Measurements from ENCODE around the gene ATP9A. TPM values are rescaled to one million over a fixed set of nuclear protein-coding genes. Genes with fewer than 3 reads are reported as not detected.

The ATP9A gene
- total RNA-seq, 1 donor from 2014 or later = 260 TPM

DNA sequence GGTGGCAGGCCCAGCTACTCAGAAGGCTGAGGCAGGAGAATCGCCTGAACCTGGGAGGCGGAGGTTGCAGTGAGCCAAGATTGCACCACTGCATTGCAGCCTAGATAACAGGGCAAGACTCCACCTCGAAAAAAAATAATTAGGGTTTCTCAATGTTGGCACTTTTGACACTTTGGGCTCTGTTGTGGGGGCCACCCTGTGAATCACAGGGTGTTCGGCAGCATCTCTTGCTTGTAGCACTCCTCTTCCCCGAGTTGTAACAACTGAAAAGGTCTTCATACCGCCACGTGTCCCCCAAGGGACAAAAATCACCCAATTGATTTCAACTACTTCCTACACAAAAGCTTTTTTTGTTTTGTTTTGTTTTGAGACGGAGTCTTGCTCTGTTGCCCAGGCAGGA is 172.4 kb downstream of the ATP9A start:
- no peak for DNase-seq

DNA sequence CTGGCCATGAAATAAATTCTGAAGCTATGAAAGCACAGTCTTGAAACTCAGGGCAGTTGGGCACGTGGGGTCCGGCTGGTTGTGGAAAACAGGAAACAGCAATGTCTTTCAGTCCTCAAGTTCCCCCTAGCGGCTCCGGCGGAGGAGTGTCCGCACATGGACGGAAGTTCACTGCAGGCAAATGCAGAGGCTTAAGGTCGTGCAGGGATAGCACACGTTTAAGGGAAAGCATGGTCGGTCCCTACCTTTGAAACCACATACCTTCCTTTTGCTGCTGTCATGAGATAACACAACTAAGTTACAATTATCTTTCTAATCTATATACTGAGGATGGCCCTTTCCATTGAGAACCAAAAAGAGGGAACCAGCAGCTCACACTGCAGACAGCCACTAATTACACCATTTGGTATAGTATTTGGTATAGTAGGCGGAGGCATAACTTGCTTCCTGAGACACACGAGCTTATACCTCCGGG is 173.1 kb downstream of the ATP9A start:
- peak; percentile 86 for DNase-seq

DNA sequence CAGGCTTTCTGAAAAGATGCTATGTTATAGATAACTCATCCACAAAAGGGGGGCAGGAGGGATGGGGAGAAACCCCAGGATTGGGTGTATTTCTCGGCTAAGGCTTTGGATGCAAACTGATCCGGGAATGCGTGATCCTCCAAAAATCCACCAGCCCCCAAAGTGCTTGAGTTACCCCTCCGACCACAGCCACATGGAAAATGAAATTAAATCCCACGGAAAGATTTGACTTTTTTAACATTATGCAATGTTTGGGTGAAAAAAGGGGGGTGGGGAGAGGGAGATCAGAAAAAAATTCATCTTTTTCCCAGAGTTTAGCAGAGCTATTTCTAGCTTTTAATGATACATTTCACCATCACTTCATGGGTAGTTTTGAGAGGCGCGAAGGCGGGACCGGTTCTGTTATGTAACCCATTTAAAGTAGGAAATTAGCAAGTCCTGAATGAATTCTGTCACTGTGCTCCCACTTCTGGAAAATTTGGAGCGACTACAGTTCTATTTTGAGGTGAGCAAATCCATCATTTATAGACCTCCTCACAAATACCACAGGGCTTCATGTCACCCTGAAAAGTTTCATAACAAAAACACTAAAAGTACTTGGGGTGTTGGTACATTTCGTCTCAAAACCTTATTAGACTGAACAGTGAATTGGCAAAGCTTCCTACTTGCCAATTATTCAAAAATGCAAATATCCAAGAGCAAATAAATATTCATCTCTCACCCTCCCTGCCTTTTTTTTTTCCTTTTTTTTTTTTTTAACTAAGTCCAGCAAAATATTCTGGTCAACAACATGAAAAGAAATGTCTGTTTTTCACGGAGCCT is 173.7 kb downstream of the ATP9A start:
- peak; percentile 16 for DNase-seq

DNA sequence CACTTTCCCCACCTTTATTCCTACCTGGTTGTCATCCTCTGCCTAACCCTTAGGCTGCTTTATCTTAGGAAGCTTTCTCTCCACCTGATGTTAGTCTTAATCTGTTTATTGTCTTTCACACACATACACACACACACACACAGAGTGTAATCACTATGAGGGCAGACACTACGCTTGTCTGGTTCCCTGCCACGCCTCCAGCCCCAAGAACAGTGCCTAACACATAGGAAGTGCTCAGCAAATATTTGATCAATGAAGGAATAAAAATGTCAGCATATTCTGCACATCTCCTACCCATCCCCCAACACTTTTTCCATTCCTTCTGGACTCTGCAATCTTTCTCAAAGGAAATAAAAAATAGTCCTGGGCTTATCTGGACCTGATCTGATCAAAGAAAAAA is 174.6 kb downstream of the ATP9A start:
- DNase-seq = no peak

DNA sequence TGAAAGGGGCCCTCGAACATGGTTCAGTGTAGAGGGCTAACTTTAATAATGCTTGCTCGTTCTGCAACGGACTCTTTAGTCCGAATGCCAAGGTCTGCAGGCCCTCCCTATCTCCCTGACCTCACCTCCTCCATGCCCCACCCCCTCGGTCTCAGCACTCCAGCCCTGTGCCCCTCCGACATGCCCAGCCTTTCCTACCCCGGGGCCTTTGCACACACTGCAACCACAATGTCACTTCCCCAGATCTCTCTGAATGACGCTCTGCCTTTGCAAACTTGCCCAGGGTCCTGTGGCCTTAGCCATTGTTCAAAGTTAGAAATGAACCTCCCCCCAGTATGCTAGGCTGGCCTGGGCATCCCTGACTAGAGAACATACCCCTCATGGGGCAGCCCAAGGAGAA is 175.6 kb downstream of the ATP9A start:
- no peak for DNase-seq

DNA sequence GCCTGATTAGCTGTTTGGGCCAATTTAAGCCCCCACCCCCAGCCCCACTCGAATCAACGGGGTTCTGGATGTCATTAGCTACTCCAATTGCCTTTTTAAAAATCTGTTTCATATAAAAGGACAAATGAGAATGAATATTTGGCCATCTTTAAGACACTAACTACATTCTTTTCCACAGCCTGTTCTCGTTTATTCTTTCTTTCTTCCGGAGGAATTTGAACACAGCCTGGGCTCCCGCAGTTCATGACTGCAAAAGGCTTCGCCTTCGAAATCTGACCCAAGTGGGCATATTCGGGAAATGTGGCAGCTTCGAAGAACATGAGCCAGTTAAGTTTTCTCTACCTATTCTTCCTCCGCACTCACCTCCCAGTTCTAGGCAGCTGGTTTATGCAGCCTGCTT is 176.3 kb downstream of the ATP9A start:
- no peak for DNase-seq

DNA sequence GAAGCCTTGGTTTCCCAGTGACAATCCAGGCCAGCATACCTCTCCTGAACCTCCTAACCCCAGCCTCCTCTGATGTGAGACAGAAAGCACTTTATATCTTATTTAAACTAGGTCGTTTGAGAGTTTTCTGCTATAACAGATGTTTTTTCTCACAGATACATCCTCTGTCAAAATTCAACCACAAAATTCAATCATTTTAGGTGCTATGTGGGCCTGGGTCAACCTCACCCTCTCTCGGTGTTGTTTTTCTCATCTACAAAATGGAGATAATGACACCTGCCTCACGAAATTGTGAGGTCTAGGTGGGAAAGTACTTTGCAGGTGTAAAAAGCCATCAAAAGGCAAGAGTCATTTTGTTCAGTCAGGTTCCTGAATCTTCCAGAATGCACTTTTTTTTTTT is 179.4 kb downstream of the ATP9A start:
- DNase-seq = no peak

DNA sequence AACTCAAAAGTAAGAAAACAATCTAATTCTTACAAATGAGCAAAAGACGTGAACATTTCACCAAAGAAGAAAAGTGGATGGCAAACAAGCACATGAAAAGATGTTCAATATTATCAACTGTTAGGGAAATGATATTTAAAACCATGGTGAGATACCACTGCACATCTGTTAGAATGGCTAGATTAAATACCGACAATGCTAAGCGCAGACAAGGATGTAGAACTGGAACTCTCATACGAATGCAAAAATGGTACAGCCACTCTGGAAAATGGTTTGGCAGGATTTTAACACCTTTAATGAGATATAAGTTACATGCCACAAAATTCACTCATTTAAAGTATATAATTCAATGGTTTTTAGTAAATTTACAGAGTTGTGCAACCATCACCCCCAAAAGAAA is 181.0 kb downstream of the ATP9A start:
- DNase-seq = no peak

DNA sequence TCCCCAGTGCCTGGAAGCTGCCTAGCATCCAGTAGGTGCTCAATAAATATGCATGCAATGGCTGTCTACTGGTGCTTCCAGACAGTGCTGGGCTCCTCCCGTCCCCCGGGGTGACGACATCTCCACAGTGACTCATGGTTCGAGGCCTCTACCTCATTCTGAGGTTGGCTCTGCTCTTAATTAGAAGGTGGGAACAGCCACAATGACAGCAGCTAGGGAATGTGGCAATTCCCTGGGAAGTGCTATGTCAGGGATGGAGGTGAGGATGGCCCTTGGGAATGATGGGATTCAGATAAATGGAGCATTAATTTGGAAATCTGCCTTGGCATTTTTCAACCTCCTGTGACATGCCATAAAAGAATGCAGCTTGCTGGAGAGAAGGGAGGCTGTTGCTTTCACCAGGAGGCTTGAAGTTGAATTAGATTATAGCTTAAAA is 182.2 kb downstream of the ATP9A start:
- DNase-seq = no peak

DNA sequence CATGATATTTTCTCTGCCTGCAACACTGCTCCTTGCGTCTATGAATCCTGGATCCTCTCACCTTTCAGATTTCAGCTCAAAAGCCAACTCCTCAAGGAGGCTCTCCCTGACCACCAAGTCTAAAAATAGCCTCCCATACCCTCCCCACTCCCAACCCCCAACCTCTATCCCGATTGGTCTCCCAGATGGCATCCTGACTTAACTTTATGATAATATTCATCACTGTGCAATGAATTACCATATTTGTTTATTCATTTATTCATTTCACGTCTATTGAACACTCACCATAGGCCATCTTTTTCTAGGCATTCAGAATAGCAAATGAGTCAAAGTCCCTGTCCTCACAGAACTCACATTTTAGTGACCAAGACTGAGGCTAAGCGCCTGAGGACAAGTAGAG is 183.0 kb downstream of the ATP9A start:
- DNase-seq = no peak

DNA sequence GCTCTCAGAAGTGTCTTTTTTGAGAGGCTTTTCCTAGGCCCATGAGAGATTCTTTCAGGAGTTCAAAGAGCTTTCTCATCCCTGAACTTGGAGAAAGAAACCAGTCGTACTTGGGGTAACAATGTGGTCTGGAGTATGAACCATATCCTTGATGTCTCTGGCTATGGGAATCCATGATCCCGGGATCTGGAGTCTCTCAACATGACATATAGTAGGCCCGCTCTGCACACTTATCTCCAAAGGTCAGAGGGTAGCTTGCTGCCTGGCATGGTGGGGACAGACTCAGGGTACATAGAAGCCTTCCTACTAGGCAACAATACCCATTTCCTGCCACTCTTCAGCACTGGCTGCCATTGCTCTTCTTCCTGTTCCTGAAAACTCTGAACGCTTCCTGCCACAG is 183.5 kb downstream of the ATP9A start:
- no peak for DNase-seq

DNA sequence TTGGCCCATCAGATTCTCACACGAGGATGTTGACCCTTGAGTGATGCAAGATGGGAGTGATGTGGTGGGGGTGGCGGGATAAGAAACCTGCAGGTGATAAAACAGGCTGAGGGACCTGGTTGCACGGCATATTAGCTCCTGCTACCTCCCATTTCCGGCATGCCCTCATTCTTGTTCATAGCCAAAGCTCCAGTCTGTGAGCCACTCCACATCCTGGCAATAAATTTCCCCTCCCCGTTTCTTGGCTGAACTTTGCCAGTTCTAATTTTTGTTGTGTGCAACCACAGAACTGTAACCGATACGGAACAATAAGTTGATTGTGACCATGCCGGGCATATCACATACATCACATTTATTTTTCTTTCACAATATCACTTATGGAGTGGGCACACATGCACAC is 184.1 kb downstream of the ATP9A start:
- DNase-seq = no peak

DNA sequence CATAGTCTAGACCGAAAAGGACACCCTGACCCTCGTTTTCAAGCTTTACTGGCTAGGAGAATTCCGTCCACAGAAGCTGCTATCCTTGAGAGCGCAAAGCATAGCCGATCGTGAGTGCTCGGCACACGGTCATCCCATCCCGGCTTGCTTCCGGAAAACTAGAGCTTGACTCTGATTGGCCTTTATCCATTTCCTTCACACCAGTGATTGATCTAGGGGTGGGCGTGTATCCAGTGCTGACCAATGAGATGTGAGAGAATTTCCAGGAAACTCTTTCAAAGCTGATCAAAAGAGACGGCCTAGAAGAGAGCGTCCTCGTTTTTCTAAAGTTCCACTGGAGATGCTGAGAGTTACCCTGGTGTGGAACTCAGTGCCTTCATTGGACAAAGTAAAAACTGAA is 184.7 kb downstream of the ATP9A start:
- DNase-seq = no peak

DNA sequence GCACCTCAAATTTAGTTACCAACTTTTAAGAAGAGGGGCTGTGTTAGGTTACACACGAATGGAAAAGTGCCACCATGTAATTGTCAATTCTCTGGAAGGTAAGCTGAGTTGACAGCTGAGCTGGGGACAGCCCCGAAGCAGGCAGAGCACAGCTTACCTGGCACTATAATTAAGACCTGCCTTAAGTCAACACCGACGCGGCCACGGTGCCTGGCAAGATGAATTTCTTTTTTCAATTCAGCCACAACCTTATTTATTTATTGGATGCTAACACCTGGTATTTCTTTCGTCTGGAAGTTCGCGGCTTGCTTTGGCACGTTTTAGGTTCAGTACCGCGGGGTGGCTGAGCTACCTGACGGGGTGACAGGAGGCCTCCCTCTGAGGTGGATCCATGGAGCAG is 185.1 kb downstream of the ATP9A start:
- no peak for DNase-seq

DNA sequence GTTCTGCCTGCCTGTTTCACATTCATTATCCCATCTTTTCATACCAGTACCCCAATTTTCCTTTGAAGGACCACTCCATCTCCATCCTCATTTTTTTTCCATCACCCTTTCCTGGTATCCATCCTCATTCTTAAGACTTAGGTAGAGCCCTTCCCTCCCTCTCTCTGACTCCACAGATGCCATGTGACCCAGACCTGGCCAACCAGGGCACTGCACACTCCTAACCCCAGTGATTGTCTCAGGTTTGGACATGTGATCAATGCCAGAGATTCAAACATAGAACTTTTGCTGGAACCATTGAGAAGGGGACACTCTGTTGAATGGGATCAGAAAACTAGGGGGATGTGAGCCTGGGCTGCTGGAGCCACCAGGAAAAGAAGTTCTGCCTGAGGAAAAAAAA is 186.6 kb downstream of the ATP9A start:
- DNase-seq = no peak

DNA sequence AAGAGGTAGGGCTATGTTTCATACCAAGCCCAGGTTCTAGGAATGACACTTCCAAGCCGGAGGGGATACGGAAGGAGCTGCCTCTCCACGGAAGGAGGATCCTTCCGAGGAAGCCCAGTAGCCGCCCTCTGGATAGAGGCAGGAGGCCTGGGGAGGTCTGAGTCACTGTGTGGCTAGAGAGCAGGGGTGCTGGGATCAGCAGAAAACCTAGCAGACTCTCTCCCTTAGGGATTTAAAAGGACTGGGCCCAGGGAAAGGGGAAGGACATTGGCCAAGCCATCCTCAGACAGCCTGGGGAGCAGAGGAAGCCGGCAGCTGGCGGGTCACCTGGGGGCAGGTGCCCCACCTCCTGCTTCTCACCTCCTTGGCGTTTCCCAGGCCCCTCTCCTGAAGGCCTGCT is 189.1 kb downstream of the ATP9A start:
- no peak for DNase-seq

DNA sequence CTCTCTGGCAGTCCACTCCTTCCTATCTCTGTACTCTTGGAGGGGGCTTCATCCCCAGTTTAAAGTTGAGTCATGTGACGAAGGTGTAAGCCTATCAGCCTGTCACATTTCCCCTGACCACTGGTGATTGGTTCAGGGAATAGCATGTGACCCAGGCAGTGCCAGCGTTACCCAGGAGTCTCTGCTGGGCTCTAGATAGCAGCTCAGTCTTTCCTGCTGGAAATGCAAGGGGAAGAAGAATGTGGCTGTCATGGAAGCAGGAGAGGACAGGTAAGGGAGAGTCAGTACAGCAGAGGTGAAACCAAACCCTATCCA is 190.1 kb downstream of the ATP9A start:
- DNase-seq = no peak

DNA sequence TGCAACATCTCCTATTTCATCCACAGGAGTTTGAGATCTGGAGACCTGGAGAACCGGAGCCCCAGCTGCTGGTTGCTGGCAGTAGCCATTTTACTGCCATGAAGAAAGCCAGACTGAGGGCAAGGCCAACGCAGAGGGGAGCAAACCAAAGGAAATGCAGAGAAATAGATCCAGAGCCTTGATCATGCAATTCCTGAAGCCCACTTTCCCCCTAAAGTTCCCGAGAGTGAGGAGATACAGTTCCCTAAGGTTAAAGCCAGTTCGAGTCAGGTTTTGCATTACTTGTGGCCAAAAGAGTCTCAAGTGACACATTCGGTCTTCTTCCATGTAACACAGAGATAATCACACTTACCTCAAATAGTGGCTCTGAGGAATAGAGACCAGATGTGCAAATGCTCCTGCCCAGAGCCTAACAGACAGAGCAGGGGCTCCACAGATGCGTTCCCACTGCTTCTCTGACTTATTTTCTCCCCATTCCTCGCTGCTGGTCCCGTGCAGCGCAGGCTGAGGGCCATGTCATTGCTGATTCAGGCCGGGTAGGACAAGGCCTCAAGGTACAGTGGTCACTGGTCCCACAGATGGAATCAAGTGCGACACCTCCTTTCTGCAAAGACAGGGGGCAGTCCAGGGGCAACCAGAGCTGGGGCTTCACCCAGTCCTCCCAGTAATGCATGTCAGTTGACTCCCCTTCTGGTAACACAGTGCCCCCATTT is 190.6 kb downstream of the ATP9A start:
- no peak for DNase-seq

DNA sequence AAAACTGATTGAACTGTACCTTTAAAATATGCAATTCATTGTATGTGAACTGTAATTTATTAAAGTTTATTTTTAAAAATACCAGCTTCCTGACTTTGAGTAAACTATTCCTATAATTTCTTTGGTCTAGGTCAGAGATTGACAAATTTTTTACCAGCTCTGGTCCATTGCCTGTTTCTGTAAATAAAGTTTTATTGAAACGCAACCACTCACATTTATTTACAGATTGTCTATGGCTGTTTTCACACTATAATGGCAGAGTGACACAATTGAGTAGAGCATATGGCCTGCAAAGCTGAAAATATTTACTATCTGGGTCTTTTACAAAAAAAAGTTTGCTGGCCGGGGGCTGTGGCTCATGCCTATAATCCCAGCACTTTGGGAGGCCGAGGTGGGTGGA is 192.7 kb downstream of the ATP9A start:
- no peak for DNase-seq

DNA sequence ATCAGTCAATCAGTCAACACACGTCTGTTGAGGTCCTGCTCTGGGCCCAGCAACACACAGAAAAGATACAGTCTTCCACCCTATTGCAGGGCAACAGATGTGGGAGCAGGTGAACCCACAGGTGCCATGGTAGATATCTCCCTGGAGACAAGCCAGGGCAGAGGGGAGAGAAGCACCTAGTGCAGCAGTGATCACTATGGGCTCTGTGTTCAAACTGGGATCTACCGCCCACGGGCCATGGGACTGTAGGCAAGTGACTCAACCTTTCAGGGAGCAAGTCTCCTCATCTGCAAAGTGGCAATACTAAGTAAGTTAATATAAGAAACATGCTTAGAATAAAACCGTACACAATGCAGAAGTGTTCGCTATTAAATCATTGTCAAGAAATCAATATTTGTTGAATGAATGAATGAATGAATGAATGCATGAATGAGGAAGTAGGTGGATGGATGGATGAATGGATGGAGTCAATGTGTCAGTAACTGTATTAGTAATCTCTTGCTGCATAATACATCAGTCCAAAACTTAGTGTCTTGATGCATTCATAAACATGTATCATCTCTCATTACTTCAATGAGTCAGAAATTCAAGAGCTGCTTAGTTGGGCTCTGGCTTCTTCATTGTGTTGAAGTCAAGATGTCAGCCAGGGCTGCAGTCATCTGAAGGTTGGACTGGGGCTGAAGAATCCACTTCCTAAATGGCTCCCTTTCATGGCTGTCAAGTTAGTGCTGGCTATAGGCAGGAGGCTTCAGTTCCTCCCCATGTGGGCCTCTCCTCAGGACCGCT is 193.7 kb downstream of the ATP9A start:
- no peak for DNase-seq

DNA sequence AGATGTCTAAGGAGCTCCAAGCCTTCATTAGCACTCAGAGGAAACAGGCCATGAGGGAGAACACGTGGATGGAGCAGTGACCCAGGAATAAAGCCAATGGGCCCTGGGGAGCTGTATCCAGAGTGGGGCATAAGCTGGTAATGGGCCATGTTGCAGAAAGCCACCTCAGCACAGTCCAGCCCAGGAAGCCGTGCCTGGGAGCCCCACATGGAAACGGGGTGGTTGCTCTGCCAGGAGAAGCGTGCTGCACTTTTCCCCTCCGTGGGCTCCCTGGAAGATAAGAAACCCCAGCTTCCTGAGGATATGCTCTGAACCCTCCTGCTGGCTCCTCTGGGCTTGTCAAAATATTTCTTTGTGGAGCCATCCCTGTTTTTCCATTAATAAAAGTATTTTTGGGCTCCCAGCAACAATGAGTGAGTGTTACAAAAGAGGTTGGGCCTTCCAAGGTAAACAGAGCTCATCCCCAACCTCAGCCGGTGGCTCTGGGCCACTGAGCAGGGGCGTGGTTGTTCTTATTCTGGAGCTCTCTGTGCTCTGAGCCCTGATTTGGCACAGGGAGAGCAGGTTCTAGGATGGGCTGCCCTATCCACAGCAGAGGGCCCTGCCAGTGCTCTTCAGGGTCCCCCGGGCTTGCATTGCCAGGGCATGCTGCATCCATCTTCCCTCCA is 194.5 kb downstream of the ATP9A start:
- no peak for DNase-seq

DNA sequence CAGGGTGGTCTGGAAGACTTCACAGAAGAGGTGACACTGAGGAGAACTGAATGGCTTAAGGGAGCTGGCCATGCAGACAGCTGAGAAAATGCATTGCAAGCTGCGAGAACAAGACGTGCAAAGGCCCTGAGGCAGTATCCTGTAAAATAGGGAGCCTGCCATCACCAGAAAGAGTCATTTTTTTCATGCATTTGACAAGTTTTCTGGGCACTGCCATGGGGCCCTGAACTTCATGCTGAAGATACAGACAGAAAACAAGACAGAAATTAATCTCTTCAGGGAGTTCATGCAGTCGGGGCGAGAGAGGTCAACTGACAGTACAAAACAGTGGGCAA is 196.8 kb downstream of the ATP9A start:
- DNase-seq = no peak

Measured in occipital lobe (tissue), 2 donors.